Neural cell (in vitro differentiated cells): ENCODE measurements around the gene SPANXN3.

Experiments used
- EP300 ChIP-seq: fragments of 450-650 bp; conservative IDR thresholded peaks from 2 replicates; pipeline ENCODE4 v1.6.1; 2014; ENCODE audit warnings: antibody characterized with exemption, mild to moderate bottlenecking, moderate library complexity; ENCODE audit not compliant: poor library complexity, severe bottlenecking
- EZH2 ChIP-seq: fragments of 200-600, 300-800 bp; shearing (Covaris generic), sonication (generic); IDR thresholded peaks from 2 replicates; pipeline ENCODE4 v1.6.1; 2014; ENCODE audit warnings: antibody characterized with exemption, low read length, borderline replicate concordance, mild to moderate bottlenecking; ENCODE audit not compliant: insufficient read depth, poor library complexity, severe bottlenecking
- POLR2AphosphoS5 ChIP-seq: IDR thresholded peaks from 2 replicates; pipeline ENCODE4 v1.6.1; 2012
- TAF1 ChIP-seq: IDR thresholded peaks from 2 replicates; pipeline ENCODE4 v1.6.1; 2012; ENCODE audit warnings: low read depth
- TF ChIP-seq, protein P1 (sequence below): fragments of 450-650 bp; IDR thresholded peaks from 2 replicates; pipeline ENCODE4 v1.5.1; 2014; ENCODE audit warnings: antibody characterized with exemption, mild to moderate bottlenecking, moderate library complexity; ENCODE audit not compliant: poor library complexity, severe bottlenecking
- TF ChIP-seq, protein P2 (sequence below): IDR thresholded peaks from 2 replicates; pipeline ENCODE4 v1.6.1; 2012; ENCODE audit warnings: borderline replicate concordance

GRCh38 chrX:143462696-143463095, 54.6 kb downstream of the SPANXN3 start:
- TF ChIP-seq, protein P1, sequence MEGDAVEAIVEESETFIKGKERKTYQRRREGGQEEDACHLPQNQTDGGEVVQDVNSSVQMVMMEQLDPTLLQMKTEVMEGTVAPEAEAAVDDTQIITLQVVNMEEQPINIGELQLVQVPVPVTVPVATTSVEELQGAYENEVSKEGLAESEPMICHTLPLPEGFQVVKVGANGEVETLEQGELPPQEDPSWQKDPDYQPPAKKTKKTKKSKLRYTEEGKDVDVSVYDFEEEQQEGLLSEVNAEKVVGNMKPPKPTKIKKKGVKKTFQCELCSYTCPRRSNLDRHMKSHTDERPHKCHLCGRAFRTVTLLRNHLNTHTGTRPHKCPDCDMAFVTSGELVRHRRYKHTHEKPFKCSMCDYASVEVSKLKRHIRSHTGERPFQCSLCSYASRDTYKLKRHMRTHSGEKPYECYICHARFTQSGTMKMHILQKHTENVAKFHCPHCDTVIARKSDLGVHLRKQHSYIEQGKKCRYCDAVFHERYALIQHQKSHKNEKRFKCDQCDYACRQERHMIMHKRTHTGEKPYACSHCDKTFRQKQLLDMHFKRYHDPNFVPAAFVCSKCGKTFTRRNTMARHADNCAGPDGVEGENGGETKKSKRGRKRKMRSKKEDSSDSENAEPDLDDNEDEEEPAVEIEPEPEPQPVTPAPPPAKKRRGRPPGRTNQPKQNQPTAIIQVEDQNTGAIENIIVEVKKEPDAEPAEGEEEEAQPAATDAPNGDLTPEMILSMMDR: no peak
- no peak for TF ChIP-seq EZH2
- TF ChIP-seq EP300: no peak
- no peak for TF ChIP-seq POLR2AphosphoS5
- TF ChIP-seq TAF1: no peak
- TF ChIP-seq, protein P2, sequence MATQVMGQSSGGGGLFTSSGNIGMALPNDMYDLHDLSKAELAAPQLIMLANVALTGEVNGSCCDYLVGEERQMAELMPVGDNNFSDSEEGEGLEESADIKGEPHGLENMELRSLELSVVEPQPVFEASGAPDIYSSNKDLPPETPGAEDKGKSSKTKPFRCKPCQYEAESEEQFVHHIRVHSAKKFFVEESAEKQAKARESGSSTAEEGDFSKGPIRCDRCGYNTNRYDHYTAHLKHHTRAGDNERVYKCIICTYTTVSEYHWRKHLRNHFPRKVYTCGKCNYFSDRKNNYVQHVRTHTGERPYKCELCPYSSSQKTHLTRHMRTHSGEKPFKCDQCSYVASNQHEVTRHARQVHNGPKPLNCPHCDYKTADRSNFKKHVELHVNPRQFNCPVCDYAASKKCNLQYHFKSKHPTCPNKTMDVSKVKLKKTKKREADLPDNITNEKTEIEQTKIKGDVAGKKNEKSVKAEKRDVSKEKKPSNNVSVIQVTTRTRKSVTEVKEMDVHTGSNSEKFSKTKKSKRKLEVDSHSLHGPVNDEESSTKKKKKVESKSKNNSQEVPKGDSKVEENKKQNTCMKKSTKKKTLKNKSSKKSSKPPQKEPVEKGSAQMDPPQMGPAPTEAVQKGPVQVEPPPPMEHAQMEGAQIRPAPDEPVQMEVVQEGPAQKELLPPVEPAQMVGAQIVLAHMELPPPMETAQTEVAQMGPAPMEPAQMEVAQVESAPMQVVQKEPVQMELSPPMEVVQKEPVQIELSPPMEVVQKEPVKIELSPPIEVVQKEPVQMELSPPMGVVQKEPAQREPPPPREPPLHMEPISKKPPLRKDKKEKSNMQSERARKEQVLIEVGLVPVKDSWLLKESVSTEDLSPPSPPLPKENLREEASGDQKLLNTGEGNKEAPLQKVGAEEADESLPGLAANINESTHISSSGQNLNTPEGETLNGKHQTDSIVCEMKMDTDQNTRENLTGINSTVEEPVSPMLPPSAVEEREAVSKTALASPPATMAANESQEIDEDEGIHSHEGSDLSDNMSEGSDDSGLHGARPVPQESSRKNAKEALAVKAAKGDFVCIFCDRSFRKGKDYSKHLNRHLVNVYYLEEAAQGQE: no peak
